Caco-2 (cell line): ENCODE results near the gene ILF2. TPM values are rescaled to one million over a fixed set of nuclear protein-coding genes. Genes with fewer than 3 reads are reported as not detected.
A peak's percentile ranks its signal among the peaks of the same experiment; 100 is the strongest.

Experiments
- BruUV-seq: library from RNA; stranded (reverse); fragments of 400-500 nt; replicated peaks from 2 replicates; lab custom pipeline; 2021; lab: Mats Ljungman, UMichigan
- CTCF ChIA-PET: fragments of 300-600 bp; sonication (Branson Sonifier 250); formaldehyde crosslinking; loops from one replicate; lab custom pipeline; 2022; ENCODE audit warnings: antibody characterized with exemption; lab: Charles Lee
- POLR2A ChIA-PET: fragments of 300-600 bp; sonication (Branson Sonifier 250); formaldehyde crosslinking; loops from one replicate; lab custom pipeline; 2022; ENCODE audit warnings: antibody characterized with exemption; lab: Charles Lee
- DNase-seq, 2 experiments: peaks; one replicate each; pipeline versions ENCODE4 v3.0.0 to v3.0.0-alpha.2; 2020 to 2022
- H3K27me3 ChIP-seq: replicated peaks from 2 replicates; pipeline ENCODE4 v1.6.0; 2011; ENCODE audit warnings: low read length; ENCODE audit not compliant: control insufficient read depth, insufficient read depth
- H3K36me3 ChIP-seq: 2 replicates; pipeline ENCODE4 v1.5.1; 2011; ENCODE audit warnings: low read length; ENCODE audit not compliant: control insufficient read depth, insufficient read depth
- H3K4me1 ChIP-seq: fragments of 250-450 bp; sonication (Bioruptor Pico); 2 replicates; pipeline ENCODE4 v1.5.1; 2020; ENCODE audit warnings: mild to moderate bottlenecking
- H3K4me3 ChIP-seq: 2 replicates; pipeline ENCODE4 v1.5.1; 2011; ENCODE audit warnings: low read depth, mild to moderate bottlenecking, control low read depth, low read length
- H3K9me3 ChIP-seq: fragments of 250-450 bp; sonication (Bioruptor Pico); 2 replicates; pipeline ENCODE4 v1.5.1; 2020; ENCODE audit warnings: mild to moderate bottlenecking, moderate library complexity
- H3K27ac Mint-ChIP-seq: one replicate; pipeline ENCODE4 v1.8.0; 2022; ENCODE audit warnings: mixed read lengths; ENCODE audit not compliant: unreplicated experiment
- H3K27me3 Mint-ChIP-seq: one replicate; pipeline ENCODE4 v1.8.0; 2022; ENCODE audit warnings: mixed read lengths; ENCODE audit not compliant: insufficient read depth, unreplicated experiment
- H3K36me3 Mint-ChIP-seq: one replicate; pipeline ENCODE4 v1.8.0; 2022; ENCODE audit warnings: mild to moderate bottlenecking, mixed read lengths; ENCODE audit not compliant: insufficient read depth, unreplicated experiment
- H3K4me1 Mint-ChIP-seq: one replicate; pipeline ENCODE4 v1.8.0; 2022; ENCODE audit warnings: low read depth, mixed read lengths; ENCODE audit not compliant: unreplicated experiment
- H3K4me3 Mint-ChIP-seq: one replicate; pipeline ENCODE4 v1.8.0; 2022; ENCODE audit warnings: mild to moderate bottlenecking, moderate library complexity, mixed read lengths; ENCODE audit not compliant: unreplicated experiment
- H3K9me3 Mint-ChIP-seq: one replicate; pipeline ENCODE4 v1.8.0; 2022; ENCODE audit warnings: mixed read lengths; ENCODE audit not compliant: unreplicated experiment
- CTCF ChIP-seq, 2 experiments: fragments of 200-600 bp in 1 of 2; IDR thresholded peaks; 1 replicate in 1 of 2; 2 replicates in 1 of 2; pipeline versions ENCODE4 v1.5.1 to v1.8.0; 2011 to 2022; ENCODE audit warnings: antibody characterized with exemption in 1 of 2, control low read depth in 1 of 2, inconsistent platforms in 1 of 2, low read depth in 1 of 2, low read length in 1 of 2, mild to moderate bottlenecking in 1 of 2, moderate library complexity in 1 of 2; ENCODE audit not compliant: insufficient read depth in 1 of 2, severe bottlenecking in 1 of 2, unreplicated experiment in 1 of 2
- intact Hi-C: fragments of 100-400 bp; cut with micrococcal nuclease; formaldehyde crosslinking; loops from one replicate; pipeline ENCODE4 v1.10.0; 2022; ENCODE audit not compliant: unreplicated experiment
- total RNA-seq: library from RNA; stranded (reverse); gene quantifications from 2 replicates; pipeline ENCODE4 v1.2.3, GENCODE V29; 2022

ILF2 gene
- total RNA-seq, 1 experiment from 2014 or later = 287 TPM

GRCh38 chr1:153635872-153636271 is 34.9 kb downstream of the ILF2 start:
- no peak for DNase-seq
- H3K4me1 ChIP-seq = peaks cover 12% of the 10 kb centered on the region
- peaks cover 5% of the 10 kb centered on the region for H3K9me3 Mint-ChIP-seq
- TF ChIP-seq CTCF (IDR thresholded peaks at IDR 0.05; ENCODE audit: insufficient read depth in 1 of 2, low read depth in 1 of 2, low read length in 1 of 2, severe bottlenecking in 1 of 2, unreplicated experiment in 1 of 2) = no peak
- no peaks in the 10 kb centered on the region for H3K27me3 ChIP-seq
- peak overlapping the region; percentile 47 for H3K4me3 Mint-ChIP-seq
- intact Hi-C loops = loop anchor here (2.0 kb wide), 1 partner anchor 35 kb away; the partner anchor contains the start of gene ILF2
- CTCF ChIA-PET = no interaction called here
- H3K27me3 Mint-ChIP-seq = no peaks in the 10 kb centered on the region
- no TSS peak for BruUV-seq
- H3K36me3 ChIP-seq = peaks cover 4% of the 10 kb centered on the region
- no peaks in the 10 kb centered on the region for H3K9me3 ChIP-seq
- no peak overlapping the region for H3K4me3 ChIP-seq
- peaks cover 70% of the 10 kb centered on the region for H3K36me3 Mint-ChIP-seq
- H3K27ac Mint-ChIP-seq = no peak overlapping the region
- peaks cover 24% of the 10 kb centered on the region for H3K4me1 Mint-ChIP-seq
- POLR2A ChIA-PET = no interaction called here

GRCh38 chr1:153633754-153634665 is 36.8 kb downstream of the ILF2 start, which contains the start of gene CHTOP:
CHTOP (plus strand) TSS chr1:153634066; CDS start chr1:153636589, 2,523 bp downstream.
- no peak for TF ChIP-seq CTCF (IDR thresholded peaks at IDR 0.05; ENCODE audit: insufficient read depth in 1 of 2, low read depth in 1 of 2, low read length in 1 of 2, severe bottlenecking in 1 of 2, unreplicated experiment in 1 of 2)
- H3K4me1 ChIP-seq = peaks cover 26% of the 10 kb centered on the region
- H3K4me1 Mint-ChIP-seq = peaks cover 33% of the 10 kb centered on the region
- peaks cover 5% of the 10 kb centered on the region for H3K9me3 Mint-ChIP-seq
- intact Hi-C loops = loop anchor here (2.0 to 5.0 kb wide), 2 partner anchors 37 to 108 kb away; partner anchors contain the start of gene ILF2
- ChIA-PET CTCF (interaction anchor here (0.6 to 2.1 kb wide), 12 partner anchors 14 to 125 kb away, joined by 3 to 16 read pairs (median 4); partner anchors contain the start of genes S100A14 and S100A16), POLR2A (interaction anchor here (0.5 to 2.2 kb wide), 29 partner anchors 10 to 344 kb away, joined by 3 to 34 read pairs (median 4); partner anchors contain the start of genes GATAD2B, INTS3, JTB and S100A14)
- peak within 1 kb of the TSS; percentile 84 for H3K4me3 ChIP-seq
- H3K36me3 Mint-ChIP-seq = peaks cover 57% of the 10 kb centered on the region
- H3K36me3 ChIP-seq = peaks cover 4% of the 10 kb centered on the region
- H3K27me3 ChIP-seq = no peaks in the 10 kb centered on the region
- BruUV-seq = TSS peak; percentile 81
- no peaks in the 10 kb centered on the region for H3K9me3 ChIP-seq
- H3K27me3 Mint-ChIP-seq = no peaks in the 10 kb centered on the region
- peak within 1 kb of the TSS; percentile 99 for H3K27ac Mint-ChIP-seq
- peak within 1 kb of the TSS; percentile 98 for H3K4me3 Mint-ChIP-seq
- peak; percentile 95 to 97 for DNase-seq

DNA sequence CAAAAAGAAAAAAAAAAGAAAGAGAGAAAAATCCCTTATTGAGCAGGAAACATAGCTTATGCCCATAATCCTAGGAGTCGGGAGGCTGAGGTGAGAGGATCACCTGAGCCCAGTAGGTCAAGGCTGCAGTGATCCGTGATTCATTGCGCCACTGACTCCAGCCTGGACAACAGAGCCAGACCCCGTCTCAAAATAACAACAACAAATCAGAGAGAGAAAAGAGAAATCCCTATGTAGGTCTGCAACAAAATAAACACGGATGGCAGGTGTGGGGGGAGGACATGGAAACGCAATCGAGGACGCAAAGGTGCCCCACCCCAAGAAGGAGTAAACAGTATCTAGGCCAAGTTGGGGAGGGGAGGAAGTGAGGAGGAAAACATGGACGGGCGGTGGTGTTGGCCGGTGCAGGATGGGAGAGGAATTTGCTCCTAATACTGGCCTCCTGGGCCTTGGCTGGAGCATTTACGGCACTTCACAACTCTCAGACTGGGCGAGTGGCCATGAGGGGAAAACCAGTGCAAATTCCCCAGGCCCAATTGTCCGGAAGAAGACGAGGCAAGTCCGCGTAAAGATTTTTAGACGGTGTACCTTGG is 37.5 kb downstream of the ILF2 start:
- no peak overlapping the region for H3K4me3 ChIP-seq
- CTCF ChIA-PET = interaction anchor here (0.6 to 2.1 kb wide), 9 partner anchors 15 to 125 kb away, joined by 3 to 16 read pairs (median 5); partner anchors contain the start of genes S100A14 and S100A16

More for the DNA sequence above, 37.5 kb downstream of the ILF2 start:
- intact Hi-C loops = loop anchor here (5.0 kb wide), 1 partner anchor 109 kb away; no protein-coding TSS in a partner anchor
- TF ChIP-seq CTCF (IDR thresholded peaks at IDR 0.05; ENCODE audit: insufficient read depth in 1 of 2, low read depth in 1 of 2, low read length in 1 of 2, severe bottlenecking in 1 of 2, unreplicated experiment in 1 of 2) = no peak
- Mint-ChIP-seq H3K27ac (peak overlapping the region; percentile 99), H3K4me3 (peak overlapping the region; percentile 98), H3K4me1 (peaks cover 33% of the 10 kb centered on the region), H3K36me3 (peaks cover 50% of the 10 kb centered on the region), H3K9me3 (peaks cover 5% of the 10 kb centered on the region), H3K27me3 (no peaks in the 10 kb centered on the region)
- H3K4me1 ChIP-seq = peaks cover 26% of the 10 kb centered on the region
- BruUV-seq = no TSS peak
- peaks cover 3% of the 10 kb centered on the region for H3K36me3 ChIP-seq
- DNase-seq = no peak
- POLR2A ChIA-PET = interaction anchor here (0.6 to 2.2 kb wide), 19 partner anchors 10 to 345 kb away, joined by 3 to 34 read pairs (median 5); partner anchors contain the start of genes INTS3, JTB, S100A14 and S100A16
- H3K27me3 ChIP-seq = no peaks in the 10 kb centered on the region
- no peaks in the 10 kb centered on the region for H3K9me3 ChIP-seq
